ENCODE data around the gene ELMO1.

Gene ELMO1

GRCh38 chr7:37448636-37449361 is at the start of gene ELMO1:
TSS of gene ELMO1 (minus strand) at chr7:37448864. CDS start at chr7:37342690, 106,174 bp downstream.
- no peak for DNase-seq (ENCODE audit: low spot score)

- no peak for DNase-seq (ENCODE audit: low spot score)
Observed at GRCh38 chr7:37497576-37497975, 48.9 kb upstream of the ELMO1 start.

- peak; percentile 34 for DNase-seq (ENCODE audit: low spot score)
Observed at GRCh38 chr7:37495574-37496184, 47.0 kb upstream of the ELMO1 start.

- no peak for DNase-seq (ENCODE audit: low spot score)
Observed at GRCh38 chr7:37494926-37495325, 46.3 kb upstream of the ELMO1 start.

- DNase-seq (ENCODE audit: low spot score) = no peak
Observed at GRCh38 chr7:37493810-37494209, 45.1 kb upstream of the ELMO1 start.

- DNase-seq (ENCODE audit: low spot score) = no peak
Observed at GRCh38 chr7:37493123-37493522, 44.5 kb upstream of the ELMO1 start.

- DNase-seq (ENCODE audit: low spot score) = no peak
Observed at GRCh38 chr7:37491919-37492694, 43.4 kb upstream of the ELMO1 start.

- no peak for DNase-seq (ENCODE audit: low spot score)
Observed at GRCh38 chr7:37489703-37490102, 41.0 kb upstream of the ELMO1 start.

GRCh38 chr7:37488163-37488764 is 39.6 kb upstream of the ELMO1 start:
- DNase-seq (ENCODE audit: low spot score) = peak; percentile 8

- DNase-seq (ENCODE audit: low spot score) = no peak
Observed at GRCh38 chr7:37484426-37485073, 35.9 kb upstream of the ELMO1 start.

GRCh38 chr7:37483627-37484026 is 35.0 kb upstream of the ELMO1 start:
- no peak for DNase-seq (ENCODE audit: low spot score)

- no peak for DNase-seq (ENCODE audit: low spot score)
Observed at GRCh38 chr7:37482953-37483352, 34.3 kb upstream of the ELMO1 start.

- DNase-seq (ENCODE audit: low spot score) = no peak
Observed at GRCh38 chr7:37482505-37482904, 33.8 kb upstream of the ELMO1 start.

GRCh38 chr7:37481722-37482288 is 33.1 kb upstream of the ELMO1 start:
- no peak for DNase-seq (ENCODE audit: low spot score)

- DNase-seq (ENCODE audit: low spot score) = no peak
Observed at GRCh38 chr7:37481154-37481553, 32.5 kb upstream of the ELMO1 start.

GRCh38 chr7:37480041-37481031 is 31.7 kb upstream of the ELMO1 start:
- DNase-seq (ENCODE audit: low spot score) = no peak

GRCh38 chr7:37476881-37477450 is 28.3 kb upstream of the ELMO1 start:
- no peak for DNase-seq (ENCODE audit: low spot score)

GRCh38 chr7:37476428-37476827 is 27.8 kb upstream of the ELMO1 start:
- DNase-seq (ENCODE audit: low spot score) = no peak

GRCh38 chr7:37475646-37476045 is 27.0 kb upstream of the ELMO1 start:
- DNase-seq (ENCODE audit: low spot score) = no peak

GRCh38 chr7:37471619-37472018 is 23.0 kb upstream of the ELMO1 start:
- no peak for DNase-seq (ENCODE audit: low spot score)

All from RKO (cell line).